ENCODE results near the gene SLC6A11. TPM values are rescaled to one million over a fixed set of nuclear protein-coding genes. Genes with fewer than 3 reads are reported as not detected.

Gene SLC6A11
- total and polyA plus RNA-seq, 2 of the 13 experiments (the other 11 are each of a cell fraction or from before 2014, with no cell fraction given): 17.9 to 34.5 TPM

DNA sequence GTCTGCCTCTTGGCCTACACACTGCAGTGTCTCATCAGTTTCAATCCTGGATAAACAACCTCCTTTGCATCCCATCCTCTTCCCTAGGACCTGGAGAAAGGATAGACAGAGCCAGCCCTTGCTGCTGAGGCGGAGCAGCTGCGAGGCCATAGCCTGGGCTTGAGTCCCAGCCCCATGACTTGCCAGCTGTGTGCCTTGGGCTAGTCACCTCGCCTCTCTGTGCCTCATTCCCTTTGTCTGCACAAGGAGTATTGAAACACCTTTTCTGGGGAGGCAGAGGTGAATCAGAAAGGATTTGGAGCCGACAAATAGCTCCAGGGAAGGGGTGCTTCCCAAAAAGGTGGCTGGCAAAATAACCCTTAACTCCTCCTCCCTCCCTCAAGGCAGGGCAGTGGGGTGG lies 111.5 kb downstream of the SLC6A11 start:
- Histone ChIP-seq H3K27ac (ENCODE audit: extremely low read length, insufficient read depth, low read length) (no peak overlapping the region), H3K9ac (ENCODE audit: insufficient read depth, low read depth, low read length) (no peak overlapping the region), H3K4me2 (ENCODE audit: low read depth, low read length) (no peak overlapping the region), H4K20me1 (ENCODE audit: insufficient read depth, low read length) (no peaks in the 10 kb centered on the region), H3K9me3 (ENCODE audit: low read length) (no peaks in the 10 kb centered on the region), H3K36me3 (replicated peaks in 1 of 2; ENCODE audit: control insufficient read depth in 1 of 2, insufficient read depth in 2 of 2, low read length in 2 of 2) (no peaks in the 10 kb centered on the region; a peak in 1 of 5 replicates), H3K79me2 (ENCODE audit: insufficient read depth, low read length) (no peaks in the 10 kb centered on the region), H3K4me3 (replicated peaks in 1 of 3; ENCODE audit: insufficient read depth in 1 of 3, low read depth in 2 of 3, low read length in 3 of 3) (no peak overlapping the region), H3K27me3 (ENCODE audit: control insufficient read depth in 1 of 2, insufficient read depth in 2 of 2, low read length in 2 of 2) (peaks cover 0 to 2% of the 10 kb centered on the region in 2 experiments; a peak in 1 of 5 replicates), H3K4me1 (ENCODE audit: insufficient read depth, low read length) (no peaks in the 10 kb centered on the region), H2AFZ (ENCODE audit: low read length) (no peak overlapping the region)
- WGBS (ENCODE audit: low lambda C conversion rate): 63% methylated on average over 4 of the region's 4 CpGs
- TF ChIP-seq ETV5 (CRISPR knock-in tag; IDR thresholded peaks at IDR 0.05; ENCODE audit: borderline replicate concordance) (no peak), ZNF768 (CRISPR knock-in tag; IDR thresholded peaks at IDR 0.05) (peak; percentile 58; the same call in 1 of the 2 replicates)
- BruUV-seq (replicated peaks): no TSS peak
- ChIA-PET CTCF (ENCODE audit: low intra/inter-chr PET ratio, low total read pairs) (no interaction called here), POLR2A (no interaction called here)
- FAIRE-seq (no peak), DNase-seq (ENCODE audit: low spot score) (no peak), ATAC-seq (no peak)
- intact Hi-C loops (cut with micrococcal nuclease; ENCODE audit: unreplicated experiment): no loop called here
- in situ Hi-C loops (cut with HindIII; ENCODE audit: extremely low pct_ligation_motif_present, low pct_unique_long_range_greater_than_20kb): no loop called here

DNA sequence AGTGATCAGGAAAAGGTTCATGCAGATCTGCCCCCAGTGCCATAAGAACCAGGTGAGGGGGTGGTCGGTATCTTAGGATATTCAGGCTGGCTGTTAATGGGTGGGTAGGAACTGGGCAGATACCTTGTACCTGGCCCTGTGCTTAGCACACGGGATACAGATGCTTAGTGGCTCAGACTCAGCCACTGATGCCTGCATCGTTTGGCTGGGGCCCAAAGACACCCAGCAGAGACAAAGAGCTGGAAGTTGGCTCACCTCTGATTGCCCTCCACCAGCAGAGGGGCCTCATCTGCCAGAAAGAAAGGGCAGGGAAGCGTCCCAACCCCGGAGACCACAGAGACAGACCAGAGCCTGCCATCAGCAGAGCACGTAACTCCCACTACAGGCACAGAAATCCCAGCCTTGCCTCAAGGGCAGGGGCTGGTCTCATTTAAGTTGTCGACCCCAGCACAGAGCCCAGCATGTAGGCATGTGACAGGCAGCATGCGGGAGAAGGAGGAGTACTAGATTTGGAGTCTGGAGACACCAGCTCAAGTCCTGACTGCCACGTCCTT lies 112.5 kb downstream of the SLC6A11 start:
- TF ChIP-seq TP53 (CRISPR knock-in tag; conservative IDR thresholded peaks at IDR 0.05): no peak
- TF ChIP-seq, protein P1, sequence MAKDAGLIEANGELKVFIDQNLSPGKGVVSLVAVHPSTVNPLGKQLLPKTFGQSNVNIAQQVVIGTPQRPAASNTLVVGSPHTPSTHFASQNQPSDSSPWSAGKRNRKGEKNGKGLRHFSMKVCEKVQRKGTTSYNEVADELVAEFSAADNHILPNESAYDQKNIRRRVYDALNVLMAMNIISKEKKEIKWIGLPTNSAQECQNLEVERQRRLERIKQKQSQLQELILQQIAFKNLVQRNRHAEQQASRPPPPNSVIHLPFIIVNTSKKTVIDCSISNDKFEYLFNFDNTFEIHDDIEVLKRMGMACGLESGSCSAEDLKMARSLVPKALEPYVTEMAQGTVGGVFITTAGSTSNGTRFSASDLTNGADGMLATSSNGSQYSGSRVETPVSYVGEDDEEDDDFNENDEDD (CRISPR knock-in tag; IDR thresholded peaks at IDR 0.05; ENCODE audit: borderline replicate concordance): no peak
- peak; percentile 33 for TF ChIP-seq POLR2G (IDR thresholded peaks at IDR 0.05; ENCODE audit: low read depth, low read length)
- TF ChIP-seq KLF16 (CRISPR knock-in tag; IDR thresholded peaks at IDR 0.05): no peak
- TF ChIP-seq ZMAT3 (CRISPR knock-in tag; conservative IDR thresholded peaks at IDR 0.05): no peak
- no peak for TF ChIP-seq DR1 (CRISPR knock-in tag; IDR thresholded peaks at IDR 0.05)
- TF ChIP-seq IKZF1 (IDR thresholded peaks at IDR 0.05): no peak
- Histone ChIP-seq H3K27me3 (ENCODE audit: control insufficient read depth in 1 of 2, insufficient read depth in 2 of 2, low read length in 2 of 2) (peaks cover 0 to 2% of the 10 kb centered on the region in 2 experiments; a peak in 1 of 5 replicates), H3K9ac (ENCODE audit: insufficient read depth, low read depth, low read length) (no peak overlapping the region), H3K4me3 (replicated peaks in 1 of 3; ENCODE audit: insufficient read depth in 1 of 3, low read depth in 2 of 3, low read length in 3 of 3) (no peak overlapping the region), H3K27ac (ENCODE audit: extremely low read length, insufficient read depth, low read length) (no peak overlapping the region), H3K9me3 (ENCODE audit: low read length) (no peaks in the 10 kb centered on the region), H3K36me3 (replicated peaks in 1 of 2; ENCODE audit: control insufficient read depth in 1 of 2, insufficient read depth in 2 of 2, low read length in 2 of 2) (no peaks in the 10 kb centered on the region; a peak in 1 of 5 replicates), H2AFZ (ENCODE audit: low read length) (no peak overlapping the region), H3K79me2 (ENCODE audit: insufficient read depth, low read length) (no peaks in the 10 kb centered on the region), H4K20me1 (ENCODE audit: insufficient read depth, low read length) (no peaks in the 10 kb centered on the region), H3K4me2 (ENCODE audit: low read depth, low read length) (no peak overlapping the region), H3K4me1 (ENCODE audit: insufficient read depth, low read length) (no peaks in the 10 kb centered on the region)
- intact Hi-C loops (cut with micrococcal nuclease; ENCODE audit: unreplicated experiment) (no loop called here), in situ Hi-C loops (cut with HindIII; ENCODE audit: extremely low pct_ligation_motif_present, low pct_unique_long_range_greater_than_20kb) (no loop called here)
- DNase-seq (ENCODE audit: low spot score) (no peak), FAIRE-seq (no peak), ATAC-seq (no peak)
- ChIA-PET CTCF (ENCODE audit: low intra/inter-chr PET ratio, low total read pairs) (no interaction called here), POLR2A (no interaction called here)
- 26% methylated on average over 3 of the region's 9 CpGs for WGBS (ENCODE audit: low lambda C conversion rate)
- no TSS peak for BruUV-seq (replicated peaks)

Measured in HepG2 (cell line).